ENCODE data around the gene CFAP45.

DNA sequence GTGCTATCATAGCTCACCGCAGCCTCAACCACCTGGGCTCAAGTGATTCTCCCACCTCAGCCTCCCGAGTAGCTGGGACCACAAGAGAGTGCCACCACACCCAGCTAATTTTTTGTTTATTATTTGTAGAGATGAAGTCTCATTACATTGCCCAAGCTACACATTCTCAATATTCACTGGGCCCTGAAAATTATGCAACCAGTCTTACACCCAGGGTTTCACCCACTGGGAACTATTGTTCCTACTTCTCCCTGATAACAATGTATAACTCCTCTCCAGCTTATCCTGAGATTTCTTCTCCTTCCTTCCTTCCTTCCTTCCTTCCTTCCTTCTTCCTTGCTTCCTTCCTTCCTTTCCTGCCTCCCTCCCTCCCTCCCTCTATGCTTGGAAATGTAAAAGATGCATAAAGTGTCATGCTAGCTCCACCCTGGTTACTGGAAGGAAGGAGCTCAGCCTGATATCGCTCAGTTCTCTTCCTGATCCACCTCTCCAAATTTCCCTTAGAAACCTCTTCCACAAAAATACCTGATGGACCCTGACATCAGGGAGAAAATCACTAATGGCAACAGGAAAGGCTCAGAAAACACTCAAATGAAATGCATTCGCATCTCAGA lies 26.3 kb downstream of the CFAP45 start:
- no peak for TF ChIP-seq POLR2A (IDR thresholded peaks at IDR 0.05)
- TF ChIP-seq, protein P1, sequence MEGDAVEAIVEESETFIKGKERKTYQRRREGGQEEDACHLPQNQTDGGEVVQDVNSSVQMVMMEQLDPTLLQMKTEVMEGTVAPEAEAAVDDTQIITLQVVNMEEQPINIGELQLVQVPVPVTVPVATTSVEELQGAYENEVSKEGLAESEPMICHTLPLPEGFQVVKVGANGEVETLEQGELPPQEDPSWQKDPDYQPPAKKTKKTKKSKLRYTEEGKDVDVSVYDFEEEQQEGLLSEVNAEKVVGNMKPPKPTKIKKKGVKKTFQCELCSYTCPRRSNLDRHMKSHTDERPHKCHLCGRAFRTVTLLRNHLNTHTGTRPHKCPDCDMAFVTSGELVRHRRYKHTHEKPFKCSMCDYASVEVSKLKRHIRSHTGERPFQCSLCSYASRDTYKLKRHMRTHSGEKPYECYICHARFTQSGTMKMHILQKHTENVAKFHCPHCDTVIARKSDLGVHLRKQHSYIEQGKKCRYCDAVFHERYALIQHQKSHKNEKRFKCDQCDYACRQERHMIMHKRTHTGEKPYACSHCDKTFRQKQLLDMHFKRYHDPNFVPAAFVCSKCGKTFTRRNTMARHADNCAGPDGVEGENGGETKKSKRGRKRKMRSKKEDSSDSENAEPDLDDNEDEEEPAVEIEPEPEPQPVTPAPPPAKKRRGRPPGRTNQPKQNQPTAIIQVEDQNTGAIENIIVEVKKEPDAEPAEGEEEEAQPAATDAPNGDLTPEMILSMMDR (IDR thresholded peaks at IDR 0.05): no peak
